Activated CD4-positive, alpha-beta T cell treated with anti-CD3 and anti-CD28 coated beads for 1 hour (primary cell): ENCODE data around the gene CTRL.
"Not testable (repeated sequence)": the region's sequence is repeated elsewhere in the genome, so short reads cannot be mapped to it uniquely, and the experiment has no call there.

ENCODE experiments used
- DNase-seq: peaks from one replicate; pipeline ENCODE4 v3.0.0-alpha.2; 2020

CTRL gene

DNA sequence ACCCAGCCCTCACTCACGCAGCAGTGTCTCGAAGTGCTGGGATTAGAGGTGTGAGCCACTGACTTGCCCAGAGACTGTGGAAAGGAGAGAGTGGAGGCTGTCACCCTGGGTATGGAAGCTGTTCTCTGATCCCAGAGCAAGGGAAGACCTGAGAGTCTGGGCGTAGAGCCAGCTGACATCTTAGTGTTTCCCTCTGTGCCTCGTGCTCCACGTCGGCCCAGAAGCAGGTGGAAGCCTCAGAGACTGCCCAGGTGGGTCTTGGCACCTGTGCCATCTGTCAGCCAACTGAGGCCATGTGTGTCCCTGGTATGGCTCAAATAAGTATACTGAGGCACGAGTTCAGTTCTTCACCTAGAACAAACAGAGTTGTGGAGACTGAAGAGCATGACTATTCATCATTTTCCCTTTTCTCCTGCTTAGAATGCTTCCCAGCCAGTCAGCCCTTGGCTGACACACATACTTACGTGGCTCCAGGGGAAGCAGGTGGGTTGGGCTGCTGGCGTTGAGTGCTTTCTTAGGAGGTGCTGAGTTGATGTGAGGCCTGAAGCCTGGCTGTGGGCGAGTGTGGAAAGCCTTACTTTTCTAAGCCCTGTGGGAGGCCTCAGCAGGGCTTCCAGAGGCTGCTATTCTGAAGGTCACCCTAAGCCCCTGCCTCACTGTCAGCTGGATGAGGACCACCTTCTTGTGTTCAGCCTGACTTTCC, 8.1 kb downstream of the CTRL start:
- DNase-seq, result no peak

DNA sequence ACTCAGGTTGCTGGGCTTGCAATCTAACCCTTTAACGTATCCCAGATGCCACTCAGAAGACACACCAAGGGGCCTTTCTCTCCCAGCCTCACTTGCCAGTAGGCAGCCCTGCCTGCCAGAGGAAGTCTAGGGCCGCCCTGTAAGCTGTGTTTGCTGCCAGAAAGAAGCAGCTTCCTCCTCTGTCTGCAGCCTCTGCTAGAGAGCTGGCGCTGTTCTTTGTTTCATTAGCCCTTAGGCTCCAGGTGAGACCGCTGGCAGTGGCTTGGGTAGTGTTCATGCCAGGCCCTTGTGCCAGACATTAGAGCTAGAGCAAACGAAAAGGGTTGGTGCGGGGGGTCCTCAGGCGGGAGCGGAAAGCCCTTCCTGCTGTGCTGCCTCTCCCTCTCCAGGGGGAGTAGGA, 8.9 kb downstream of the CTRL start:
- no peak for DNase-seq

DNA sequence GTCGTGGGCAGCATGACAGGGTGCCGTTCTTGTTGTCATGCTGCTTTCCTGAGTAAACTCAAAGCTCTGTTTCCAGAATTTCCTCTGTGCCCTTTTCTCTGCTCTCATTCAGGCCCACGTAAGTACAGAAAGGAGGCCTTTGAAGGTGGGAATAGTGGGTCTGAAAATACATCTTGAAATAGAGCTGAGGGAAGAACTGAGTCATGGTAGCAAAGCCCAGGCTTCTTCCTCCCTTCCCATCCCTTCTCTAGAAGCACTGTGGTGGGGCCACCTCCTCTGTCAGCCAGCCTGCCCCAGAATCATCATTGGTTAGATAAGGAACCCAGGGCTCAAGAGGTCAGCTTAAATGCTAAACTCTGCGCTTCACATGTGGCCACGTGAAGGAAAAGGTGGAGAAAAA, 9.4 kb downstream of the CTRL start:
- no peak for DNase-seq

DNA sequence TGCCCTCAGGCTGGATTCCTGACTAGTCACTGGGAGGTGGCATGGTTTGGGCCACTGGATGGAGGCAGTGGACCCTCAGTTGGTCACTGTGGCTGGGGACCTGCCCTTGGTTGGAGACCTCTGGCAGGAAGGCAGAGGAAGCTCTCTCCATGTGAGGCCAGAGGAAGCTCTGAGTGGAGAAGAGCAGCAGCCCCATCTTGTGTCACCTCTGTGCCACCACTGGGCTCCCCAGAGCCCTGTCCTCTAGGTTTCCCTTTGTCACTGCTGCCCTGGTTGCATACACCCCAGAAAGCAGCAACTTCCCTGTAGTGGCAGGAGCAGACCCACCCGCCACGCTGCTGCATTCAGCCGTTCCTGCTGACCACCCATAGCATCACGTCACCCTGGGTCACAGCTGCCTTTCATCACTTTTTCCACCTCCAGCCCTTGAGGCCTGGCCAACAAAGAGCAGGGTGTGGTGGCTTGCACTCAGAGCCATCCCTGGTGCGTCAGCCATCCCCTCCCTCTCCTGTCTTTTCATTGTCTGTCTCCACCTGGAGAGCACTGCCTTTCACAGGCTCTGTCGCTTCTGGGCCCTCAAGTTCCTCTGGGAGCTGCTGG, 11.9 kb downstream of the CTRL start:
- DNase-seq, result no peak

DNA sequence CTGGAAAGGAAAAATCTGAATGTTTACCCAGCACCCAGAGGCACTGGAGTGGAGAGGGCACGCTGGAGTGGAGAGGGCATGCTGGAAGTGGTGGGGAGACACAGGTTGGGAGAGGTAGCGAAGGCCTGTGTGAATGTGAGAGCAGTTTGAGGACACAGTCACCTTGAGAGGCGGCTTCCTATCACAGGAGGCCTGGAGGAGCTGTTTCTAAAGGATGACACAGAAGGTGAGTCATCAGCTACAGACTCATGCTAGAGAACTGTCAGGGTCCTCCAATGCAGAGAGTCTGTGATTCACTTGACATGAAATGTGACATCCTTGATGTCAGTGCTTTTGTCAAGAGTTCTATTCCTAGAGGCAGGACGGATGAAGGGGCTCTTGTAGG, 13.8 kb downstream of the CTRL start:
- no peak for DNase-seq

DNA sequence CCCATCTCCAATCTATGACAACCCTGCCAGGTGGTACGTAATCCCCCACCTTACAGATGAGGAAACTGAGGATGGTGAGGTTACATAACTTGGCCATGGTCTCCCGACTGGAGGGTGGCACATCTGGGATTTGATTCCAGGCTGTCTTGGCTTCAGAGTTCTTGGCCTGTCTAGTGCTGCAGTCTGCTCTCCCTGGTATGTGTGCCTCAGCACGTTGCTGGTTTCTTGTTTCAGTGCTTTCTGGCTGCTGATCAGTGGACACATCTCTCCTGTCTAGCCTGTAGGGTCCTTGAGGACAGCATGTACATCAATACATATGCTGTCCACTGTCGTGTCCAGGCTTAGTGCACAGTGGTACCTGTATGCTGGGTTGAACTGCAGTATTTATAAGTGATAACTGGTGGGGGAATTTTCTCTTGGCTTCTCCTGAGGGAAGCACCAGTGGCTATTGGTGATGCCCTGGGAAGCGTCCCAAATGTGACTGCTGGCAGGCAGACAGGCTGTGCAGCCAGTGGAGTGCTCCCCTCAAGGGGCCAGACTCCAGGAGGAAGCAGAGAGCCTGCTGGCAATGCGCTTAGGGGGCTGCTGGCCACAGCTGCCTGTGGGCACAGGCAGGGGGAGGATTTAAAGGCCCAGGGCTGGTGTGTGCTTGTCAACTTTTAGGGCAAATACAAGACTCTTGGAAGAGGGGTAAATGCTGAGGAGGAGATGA, 14.4 kb downstream of the CTRL start:
- DNase-seq, result no peak

DNA sequence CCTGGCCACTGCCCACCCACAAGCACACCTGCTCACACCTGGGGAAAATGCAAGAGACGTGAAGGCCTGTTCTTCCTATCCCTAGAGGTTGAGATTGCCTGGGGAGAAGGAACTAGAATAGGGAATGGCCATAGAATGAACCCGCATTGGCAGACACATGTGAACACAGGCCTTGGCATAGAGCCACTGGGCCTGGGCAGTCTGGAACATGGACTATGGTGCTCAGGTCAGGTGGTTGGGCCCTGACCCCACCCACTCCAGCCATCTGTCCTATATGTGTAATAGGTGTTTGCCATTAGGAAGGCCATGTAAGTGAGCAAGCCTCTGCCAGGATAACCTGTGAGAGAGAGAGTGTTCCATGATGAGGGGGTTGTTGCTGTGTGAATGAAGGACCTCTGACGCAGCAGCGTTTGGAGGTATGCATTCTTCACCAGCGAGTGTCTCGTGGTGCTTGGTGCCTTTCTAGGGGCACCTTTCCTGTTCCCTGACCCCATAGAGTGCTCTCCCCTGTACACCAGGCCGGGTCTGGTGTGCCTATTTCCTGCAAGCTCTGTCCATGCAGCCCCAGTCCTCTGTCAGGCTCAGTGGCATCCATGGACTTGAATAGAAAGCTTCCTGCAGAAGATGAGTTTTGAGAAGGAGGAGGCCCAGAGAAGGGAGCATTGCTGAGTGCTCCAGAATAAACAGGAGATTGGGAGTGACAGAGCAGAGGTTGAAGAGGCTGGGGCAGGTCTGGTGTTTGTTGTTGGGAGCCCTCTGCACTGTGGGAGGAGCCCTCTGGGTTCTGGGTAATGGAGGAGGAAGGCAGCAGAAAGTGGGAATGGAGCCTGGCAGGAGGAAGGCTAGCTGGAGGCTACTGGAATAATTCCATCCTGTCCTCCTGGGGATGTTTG, 15.6 kb downstream of the CTRL start:
- DNase-seq, result no peak

DNA sequence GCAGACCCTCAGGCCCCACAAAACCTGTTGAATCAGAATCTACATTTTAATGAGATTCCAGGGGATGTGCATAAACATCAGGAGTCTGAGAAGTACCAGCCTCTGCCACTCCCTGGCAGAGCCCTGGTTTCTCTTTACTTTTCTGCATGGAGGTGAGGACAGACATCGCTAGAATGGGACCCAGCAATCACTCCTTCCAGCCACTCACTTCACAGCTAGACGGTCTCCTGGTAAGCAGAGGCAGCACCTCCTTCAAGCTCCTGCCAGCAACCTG, 16.2 kb downstream of the CTRL start:
- DNase-seq, result not testable (repeated sequence)

DNA sequence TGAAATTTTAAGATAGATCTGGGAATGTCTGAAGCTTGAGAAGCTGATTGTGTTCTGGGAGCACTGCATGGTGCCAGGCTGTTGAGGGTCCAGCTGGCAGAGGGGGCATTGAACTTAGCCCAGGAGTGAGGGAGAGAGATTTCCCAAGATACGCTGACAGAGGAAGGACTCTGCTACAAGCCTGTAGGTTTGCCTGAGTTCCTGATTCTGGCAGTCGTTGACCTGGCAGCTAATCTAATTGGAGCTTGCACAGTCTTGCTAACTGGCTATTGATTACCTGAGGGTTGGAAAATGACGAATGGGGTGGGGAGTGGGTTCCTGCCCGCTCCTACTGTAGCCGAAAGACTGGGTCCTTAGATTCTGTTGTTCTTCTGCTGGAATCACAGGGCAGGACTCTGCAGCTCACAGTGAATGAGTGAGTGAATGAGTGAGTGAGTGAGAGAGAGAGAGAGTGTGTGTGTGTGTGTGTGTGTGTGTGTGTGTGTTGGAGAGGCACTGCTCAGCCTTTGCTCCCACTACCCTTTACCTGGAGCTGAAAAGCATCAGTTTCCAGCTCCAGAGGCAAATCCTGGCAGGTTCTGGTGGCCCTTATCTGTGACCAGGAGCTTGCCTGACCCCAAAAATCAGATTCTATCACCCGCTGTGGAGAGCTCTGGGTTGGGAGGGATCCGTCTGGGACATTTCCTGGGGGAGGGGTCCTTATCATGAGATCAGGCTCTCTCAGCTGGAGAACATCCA, 16.7 kb downstream of the CTRL start:
- no peak for DNase-seq

DNA sequence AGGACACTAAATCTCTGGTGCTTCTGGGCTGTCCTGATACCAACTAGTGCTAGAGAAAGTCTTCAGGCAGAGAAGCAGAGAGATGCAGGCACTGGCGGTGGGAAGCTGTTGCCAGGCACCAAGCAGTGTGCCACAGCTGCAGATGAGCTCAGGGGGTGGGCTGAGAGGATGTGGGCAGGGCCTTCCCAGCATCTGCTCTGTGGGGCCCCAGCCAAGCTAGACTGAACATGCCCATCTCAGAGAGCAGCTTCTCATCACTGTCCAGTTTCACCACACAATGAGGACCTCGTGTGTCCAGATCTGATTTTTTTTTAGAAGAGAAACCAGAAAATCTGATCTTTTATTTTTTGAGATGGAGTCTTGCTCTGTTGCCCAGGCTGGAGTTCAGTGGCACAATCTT, 21.5 kb downstream of the CTRL start:
- DNase-seq, result no peak

DNA sequence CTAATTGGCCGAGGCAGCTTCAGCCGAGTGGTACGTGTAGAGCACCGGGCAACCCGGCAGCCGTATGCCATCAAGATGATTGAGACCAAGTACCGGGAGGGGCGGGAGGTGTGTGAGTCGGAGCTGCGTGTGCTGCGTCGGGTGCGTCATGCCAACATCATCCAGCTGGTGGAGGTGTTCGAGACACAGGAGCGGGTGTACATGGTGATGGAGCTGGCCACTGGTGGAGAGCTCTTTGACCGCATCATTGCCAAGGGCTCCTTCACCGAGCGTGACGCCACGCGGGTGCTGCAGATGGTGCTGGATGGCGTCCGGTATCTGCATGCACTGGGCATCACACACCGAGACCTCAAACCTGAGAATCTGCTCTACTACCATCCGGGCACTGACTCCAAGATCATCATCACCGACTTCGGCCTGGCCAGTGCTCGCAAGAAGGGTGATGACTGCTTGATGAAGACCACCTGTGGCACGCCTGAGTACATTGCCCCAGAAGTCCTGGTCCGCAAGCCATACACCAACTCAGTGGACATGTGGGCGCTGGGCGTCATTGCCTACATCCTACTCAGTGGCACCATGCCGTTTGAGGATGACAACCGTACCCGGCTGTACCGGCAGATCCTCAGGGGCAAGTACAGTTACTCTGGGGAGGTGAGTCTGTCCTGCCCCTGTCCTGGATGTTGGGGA, 22.5 kb downstream of the CTRL start:
- DNase-seq, result no peak

DNA sequence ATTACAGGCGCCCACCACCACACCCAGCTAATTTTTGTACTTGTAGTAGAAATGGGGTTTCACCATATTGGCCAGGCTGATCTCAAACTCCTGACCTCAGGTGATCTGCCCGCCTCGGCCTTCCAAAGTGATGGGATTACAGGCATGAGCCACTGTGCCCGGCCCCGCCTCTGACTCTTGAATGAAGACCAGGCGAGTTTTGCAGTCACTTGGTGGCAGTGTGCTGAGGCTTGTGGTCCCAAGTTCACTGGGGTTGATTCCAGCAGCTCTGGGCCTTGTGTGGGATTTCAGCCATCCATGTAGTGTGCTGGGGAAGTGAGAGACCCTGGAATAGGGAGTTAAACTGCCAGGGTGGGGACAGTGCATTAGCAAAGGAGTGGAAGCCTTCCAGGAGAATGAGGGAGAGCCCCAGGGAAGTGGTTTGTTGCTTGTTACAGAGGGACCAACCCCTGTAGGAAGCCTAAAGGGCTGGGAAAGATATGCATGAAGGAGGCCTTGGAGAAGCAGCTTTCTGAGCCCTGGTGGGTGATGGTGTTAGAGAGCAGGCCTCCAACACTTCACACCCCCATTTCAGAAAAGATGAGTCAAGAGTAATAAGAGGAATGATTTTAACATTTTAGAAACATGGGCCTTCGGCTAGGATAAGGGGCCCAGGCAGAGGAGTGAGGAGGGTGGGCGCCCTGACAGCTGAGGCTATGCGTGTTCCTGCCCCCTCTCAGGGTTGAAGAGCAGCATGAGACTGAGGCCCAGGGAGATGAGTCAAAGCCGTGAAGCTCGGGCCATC, 24.1 kb downstream of the CTRL start:
- DNase-seq, result no peak

DNA sequence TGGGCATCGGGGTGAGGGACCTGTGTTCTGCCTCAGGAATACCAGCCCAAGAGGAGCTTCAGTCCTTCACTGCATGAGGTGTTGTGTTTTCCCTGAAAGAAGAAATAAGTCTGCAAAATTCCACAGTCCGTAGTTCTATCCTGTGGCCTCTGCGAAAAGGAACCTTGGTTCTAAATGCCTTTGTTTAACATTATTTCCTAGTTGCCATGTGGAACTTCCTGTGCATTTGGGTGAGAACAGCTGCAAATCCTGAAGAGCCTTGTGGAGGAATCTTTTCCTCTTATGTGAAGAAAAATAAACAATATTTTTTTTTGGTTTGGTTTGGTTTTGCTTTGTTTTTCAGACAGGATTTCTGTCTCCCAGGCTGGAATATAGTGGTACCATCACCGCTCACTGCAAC, 28.8 kb downstream of the CTRL start:
- no peak for DNase-seq

DNA sequence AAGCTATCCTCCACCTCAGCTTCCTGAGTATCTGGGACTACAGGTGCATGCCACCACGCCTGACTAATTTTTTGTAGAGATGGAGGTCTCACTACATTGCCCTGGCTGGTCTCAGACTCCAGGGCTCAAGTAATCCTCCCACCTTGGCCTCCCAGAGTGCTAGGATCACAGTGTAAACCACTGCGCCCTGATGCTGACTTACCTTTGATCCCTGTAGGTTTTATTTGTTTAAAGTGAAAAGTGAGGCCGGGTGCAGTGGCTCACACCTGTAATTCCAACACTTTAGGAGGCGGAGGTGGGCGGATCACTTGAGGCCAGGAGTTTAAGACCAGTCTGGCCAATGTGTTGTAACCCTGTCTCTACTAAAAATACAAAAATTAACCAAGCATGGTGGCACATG, 29.9 kb downstream of the CTRL start:
- no peak for DNase-seq

DNA sequence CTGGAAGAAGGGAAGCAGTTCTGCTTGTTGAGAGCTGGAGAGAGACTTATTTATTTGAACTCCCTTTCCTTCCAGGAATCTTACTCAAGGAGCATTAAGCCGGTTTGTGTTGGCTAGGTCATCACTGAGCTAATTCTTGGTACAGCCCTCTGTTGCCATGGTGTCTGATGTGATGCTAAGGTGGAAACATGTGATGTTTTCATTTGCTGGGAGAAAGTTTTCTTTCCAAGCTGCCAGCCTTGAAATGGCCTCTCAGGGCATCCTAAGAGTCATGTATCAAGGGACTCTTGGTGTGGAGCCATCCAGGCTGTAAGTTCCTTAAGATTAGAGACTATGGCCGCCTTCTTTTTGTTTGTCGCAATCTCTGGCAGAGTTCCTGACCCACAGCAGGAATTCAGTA, 34.4 kb downstream of the CTRL start:
- DNase-seq, result no peak

DNA sequence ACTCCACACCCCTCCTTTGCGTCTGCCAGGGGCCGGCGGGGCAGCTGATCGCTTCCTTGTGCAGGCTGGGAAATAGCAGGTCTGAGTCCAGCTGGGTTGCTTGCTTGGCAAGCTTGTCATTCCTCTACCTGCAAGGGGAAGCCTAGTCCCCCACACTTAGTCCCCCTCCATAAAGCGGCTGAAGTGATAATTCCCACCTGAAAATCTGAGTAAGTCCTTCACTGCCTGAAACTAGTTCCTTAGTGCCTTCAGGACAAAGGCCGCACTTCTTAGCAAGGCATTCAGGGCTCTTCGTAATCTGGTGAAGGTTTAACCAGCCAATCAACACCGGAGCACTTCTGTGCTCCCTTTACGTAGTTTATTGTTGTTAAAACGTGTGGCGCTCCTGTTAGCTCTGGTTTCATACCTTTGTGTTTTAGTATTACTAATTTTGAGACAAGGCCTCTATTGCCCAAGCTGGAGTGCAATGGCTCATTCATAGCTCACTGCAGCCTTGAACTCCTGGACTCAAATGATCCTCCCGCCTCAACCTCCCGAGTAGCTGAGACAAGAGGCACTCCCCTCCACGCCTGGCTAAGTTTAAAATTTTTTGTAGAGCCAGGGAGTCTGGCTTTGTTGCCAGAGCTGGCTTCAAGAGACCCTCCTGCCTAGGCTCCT, 37.8 kb downstream of the CTRL start:
- no peak for DNase-seq

DNA sequence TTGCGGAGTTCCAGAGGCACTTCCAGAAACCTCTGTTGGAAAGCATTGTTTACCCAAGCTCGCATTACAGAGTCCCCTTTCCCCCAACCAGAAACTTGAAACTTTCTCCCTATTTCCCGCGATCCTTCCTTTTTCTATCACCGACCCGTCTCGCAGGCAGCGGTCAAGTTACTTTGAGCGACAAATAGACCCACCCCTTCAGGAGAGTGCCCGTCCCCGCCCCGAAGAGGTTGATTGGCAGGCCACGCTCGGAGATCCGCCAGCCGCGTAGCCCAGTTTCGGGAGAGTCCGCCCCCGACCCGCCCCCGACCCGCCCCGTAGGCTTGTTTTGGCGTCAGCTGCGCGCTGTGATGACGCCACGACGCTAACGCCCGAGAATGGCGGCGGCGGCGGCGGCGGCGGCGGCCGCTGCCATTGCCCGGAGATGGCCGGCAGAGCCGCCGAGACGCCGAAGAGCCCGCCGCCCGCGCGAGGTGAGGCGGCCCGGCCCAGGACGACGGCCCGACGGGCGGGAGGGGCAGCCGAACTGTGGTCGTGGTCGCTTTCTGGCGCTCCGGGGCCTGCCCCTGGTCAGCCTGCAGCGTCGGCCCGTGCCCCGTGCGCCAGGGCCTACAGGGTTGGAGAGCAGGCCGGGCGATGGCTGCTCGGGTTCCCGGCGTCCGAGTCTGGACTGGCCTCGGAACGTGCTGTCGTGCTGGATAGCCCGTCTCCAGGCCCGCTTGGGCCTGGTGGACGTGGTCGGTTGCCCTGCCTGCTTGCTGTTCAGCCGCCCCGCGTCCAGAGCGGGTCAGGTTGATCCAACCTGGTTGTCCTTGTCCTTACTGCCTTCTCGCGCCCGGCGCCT, 38.5 kb downstream of the CTRL start, which contains the start of gene PSKH1:
TSS of gene PSKH1 (plus strand) at position 356 of the 844 bp plus-strand sequence. CDS start 15,496 bp downstream, outside the sequence.
- DNase-seq, result peak; percentile 88

DNA sequence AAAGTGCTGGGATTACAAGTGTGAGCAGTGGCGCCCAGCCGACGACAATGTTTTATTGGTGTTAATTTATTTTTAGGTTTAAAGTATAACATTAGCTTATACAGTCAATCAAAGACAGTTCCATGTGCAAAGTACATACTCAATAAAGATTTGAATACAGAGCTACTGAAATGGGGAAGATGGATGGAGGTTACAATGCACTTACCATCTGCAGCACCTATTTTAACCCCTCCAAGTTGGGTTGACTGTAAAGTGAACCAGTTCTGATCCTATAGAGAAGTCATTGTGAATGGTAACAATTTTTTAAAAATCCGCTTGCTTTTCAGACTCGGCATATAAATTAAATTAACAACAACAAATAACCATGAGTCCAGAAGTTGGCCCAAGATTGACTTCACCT, 39.3 kb downstream of the CTRL start:
- no peak for DNase-seq

DNA sequence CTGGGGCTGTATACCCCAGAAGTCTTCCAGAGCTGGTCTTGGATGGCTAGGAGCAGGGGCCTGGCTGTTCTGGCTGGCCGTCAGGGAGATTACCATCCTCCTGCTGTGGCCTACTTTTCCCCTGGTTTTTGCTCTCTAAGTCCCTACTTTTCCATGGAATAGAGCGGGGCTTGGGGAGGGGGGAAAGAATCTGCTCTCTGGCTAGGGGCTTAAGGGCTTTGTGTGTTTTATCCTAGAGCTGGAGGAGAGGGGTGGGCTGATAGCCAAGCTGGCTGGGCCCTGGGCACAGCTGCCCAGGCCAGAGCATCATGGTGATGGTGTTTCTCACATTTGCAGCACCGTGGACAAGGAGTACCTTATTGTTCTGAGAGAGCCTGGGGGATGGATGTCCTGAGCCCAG, 43.3 kb downstream of the CTRL start:
- DNase-seq, result no peak

DNA sequence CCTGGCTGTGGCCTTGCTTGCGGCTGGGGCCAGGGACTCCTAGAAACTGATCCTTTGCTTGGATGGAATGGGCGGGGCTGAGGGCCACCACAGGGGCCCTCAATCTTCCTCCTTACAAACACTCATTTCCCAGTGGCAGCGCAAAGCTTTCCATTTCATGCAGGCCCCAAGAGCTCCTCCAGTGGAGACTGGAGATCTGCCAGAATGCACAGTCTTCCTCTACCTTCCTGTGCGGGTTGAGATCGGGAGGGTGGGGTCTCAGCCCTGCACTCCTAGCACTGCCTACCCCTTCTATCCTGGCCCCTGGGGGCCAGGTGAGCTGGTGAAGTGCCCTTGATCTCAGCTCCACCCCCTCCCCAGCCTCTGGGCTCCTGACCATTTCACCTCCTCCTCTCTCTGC, 45.3 kb downstream of the CTRL start:
- no peak for DNase-seq
